ENCODE results near the gene IQGAP2.

The IQGAP2 gene

GRCh38 chr5:76704131-76704663 is 301.1 kb downstream of the IQGAP2 start:
- no peak overlapping the region for H2BK120ac ChIP-seq (ENCODE audit: insufficient read depth, low read length, poor library complexity)
- no peak overlapping the region for H3K18ac ChIP-seq (ENCODE audit: low read length)
- no peak overlapping the region for H3K9ac ChIP-seq (ENCODE audit: low read length)
- no peak for DNase-seq
- no peak overlapping the region for H3K23ac ChIP-seq (ENCODE audit: low read length)
- no peak overlapping the region for H2AFZ ChIP-seq (ENCODE audit: insufficient read depth, low read length, poor library complexity)
- no peak overlapping the region for H2BK5ac ChIP-seq (ENCODE audit: low read depth, low read length, poor library complexity)
- no peaks in the 10 kb centered on the region for H3K79me2 ChIP-seq (ENCODE audit: control insufficient read depth, insufficient read depth, low read length, poor library complexity)
- H4K12ac ChIP-seq (ENCODE audit: low read depth, low read length), result no peak overlapping the region
- no peak overlapping the region for H3K4ac ChIP-seq (ENCODE audit: low read depth, low read length)
- no peak overlapping the region for H3K4me2 ChIP-seq (ENCODE audit: low read length)
- no peaks in the 10 kb centered on the region for H3K36me3 ChIP-seq (ENCODE audit: control insufficient read depth in 1 of 2, insufficient read depth in 2 of 2, low read length in 2 of 2)
- H3K79me1 ChIP-seq (ENCODE audit: low read length), result no peaks in the 10 kb centered on the region
- H2AK5ac ChIP-seq (ENCODE audit: low read length), result no peak overlapping the region
- H2BK12ac ChIP-seq (ENCODE audit: low read length), result no peak overlapping the region
- H3K14ac ChIP-seq (ENCODE audit: low read length), result no peak overlapping the region
- H3K27ac ChIP-seq (ENCODE audit: low read depth, low read length), result no peak overlapping the region
- no peak overlapping the region for H3K4me3 ChIP-seq (ENCODE audit: low read depth, low read length)
- H3K4me1 ChIP-seq (ENCODE audit: control insufficient read depth in 1 of 2, insufficient read depth in 2 of 2, low read length in 2 of 2), result no peaks in the 10 kb centered on the region
- no peaks in the 10 kb centered on the region for H3K9me3 ChIP-seq (ENCODE audit: insufficient read depth, low read depth, low read length)
- no peaks in the 10 kb centered on the region for H3K27me3 ChIP-seq (ENCODE audit: insufficient read depth, low read length)
- no peak overlapping the region for H4K8ac ChIP-seq (ENCODE audit: low read depth, low read length)
- no peak overlapping the region for H4K91ac ChIP-seq (ENCODE audit: low read depth, low read length)

- no peak for DNase-seq
- Histone ChIP-seq H2AK5ac (ENCODE audit: low read length) (no peak overlapping the region), H3K79me2 (ENCODE audit: control insufficient read depth, insufficient read depth, low read length, poor library complexity) (no peaks in the 10 kb centered on the region), H2BK120ac (ENCODE audit: insufficient read depth, low read length, poor library complexity) (no peak overlapping the region), H3K79me1 (ENCODE audit: low read length) (no peaks in the 10 kb centered on the region), H3K27me3 (ENCODE audit: insufficient read depth, low read length) (no peaks in the 10 kb centered on the region), H3K27ac (ENCODE audit: low read depth, low read length) (no peak overlapping the region), H2BK12ac (ENCODE audit: low read length) (no peak overlapping the region), H3K4me1 (ENCODE audit: control insufficient read depth in 1 of 2, insufficient read depth in 2 of 2, low read length in 2 of 2) (no peaks in the 10 kb centered on the region), H3K23ac (ENCODE audit: low read length) (no peak overlapping the region), H4K8ac (ENCODE audit: low read depth, low read length) (no peak overlapping the region), H3K9ac (ENCODE audit: low read length) (no peak overlapping the region), H3K9me3 (ENCODE audit: insufficient read depth, low read depth, low read length) (no peaks in the 10 kb centered on the region), H3K18ac (ENCODE audit: low read length) (no peak overlapping the region), H3K4me3 (ENCODE audit: low read depth, low read length) (no peak overlapping the region), H2AFZ (ENCODE audit: insufficient read depth, low read length, poor library complexity) (no peak overlapping the region), H3K36me3 (ENCODE audit: control insufficient read depth in 1 of 2, insufficient read depth in 2 of 2, low read length in 2 of 2) (no peaks in the 10 kb centered on the region), H2BK5ac (ENCODE audit: low read depth, low read length, poor library complexity) (no peak overlapping the region), H4K91ac (ENCODE audit: low read depth, low read length) (no peak overlapping the region), H4K12ac (ENCODE audit: low read depth, low read length) (no peak overlapping the region), H3K14ac (ENCODE audit: low read length) (no peak overlapping the region), H3K4me2 (ENCODE audit: low read length) (no peak overlapping the region), H3K4ac (ENCODE audit: low read depth, low read length) (no peak overlapping the region)
Observed at GRCh38 chr5:76705574-76705973, 302.5 kb downstream of the IQGAP2 start.

- Histone ChIP-seq H3K4me3 (ENCODE audit: low read depth, low read length) (no peak overlapping the region), H3K4me1 (ENCODE audit: control insufficient read depth in 1 of 2, insufficient read depth in 2 of 2, low read length in 2 of 2) (no peaks in the 10 kb centered on the region), H2AFZ (ENCODE audit: insufficient read depth, low read length, poor library complexity) (no peak overlapping the region), H4K12ac (ENCODE audit: low read depth, low read length) (no peak overlapping the region), H3K27me3 (ENCODE audit: insufficient read depth, low read length) (peaks cover 4% of the 10 kb centered on the region), H3K27ac (ENCODE audit: low read depth, low read length) (no peak overlapping the region), H3K23ac (ENCODE audit: low read length) (no peak overlapping the region), H2BK120ac (ENCODE audit: insufficient read depth, low read length, poor library complexity) (no peak overlapping the region), H3K18ac (ENCODE audit: low read length) (no peak overlapping the region), H2AK5ac (ENCODE audit: low read length) (no peak overlapping the region), H3K14ac (ENCODE audit: low read length) (no peak overlapping the region), H3K4ac (ENCODE audit: low read depth, low read length) (no peak overlapping the region), H2BK12ac (ENCODE audit: low read length) (no peak overlapping the region), H2BK5ac (ENCODE audit: low read depth, low read length, poor library complexity) (no peak overlapping the region), H3K79me2 (ENCODE audit: control insufficient read depth, insufficient read depth, low read length, poor library complexity) (no peaks in the 10 kb centered on the region), H3K9ac (ENCODE audit: low read length) (no peak overlapping the region), H4K91ac (ENCODE audit: low read depth, low read length) (no peak overlapping the region), H4K8ac (ENCODE audit: low read depth, low read length) (no peak overlapping the region), H3K36me3 (ENCODE audit: control insufficient read depth in 1 of 2, insufficient read depth in 2 of 2, low read length in 2 of 2) (no peaks in the 10 kb centered on the region), H3K9me3 (ENCODE audit: insufficient read depth, low read depth, low read length) (no peaks in the 10 kb centered on the region), H3K4me2 (ENCODE audit: low read length) (no peak overlapping the region), H3K79me1 (ENCODE audit: low read length) (no peaks in the 10 kb centered on the region)
- DNase-seq, result no peak
- WGBS (ENCODE audit: extremely low coverage, insufficient coverage, insufficient read length), result no CpG with 5 or more reads among the region's 2 CpGs
Observed at GRCh38 chr5:76709762-76710161, 306.7 kb downstream of the IQGAP2 start.

GRCh38 chr5:76710991-76711390 is 307.9 kb downstream of the IQGAP2 start:
- peaks cover 3% of the 10 kb centered on the region for H3K9me3 ChIP-seq (ENCODE audit: insufficient read depth, low read depth, low read length)
- no peak overlapping the region for H4K8ac ChIP-seq (ENCODE audit: low read depth, low read length)
- H3K27ac ChIP-seq (ENCODE audit: low read depth, low read length), result no peak overlapping the region
- H2AK5ac ChIP-seq (ENCODE audit: low read length), result no peak overlapping the region
- peaks cover 0 to 7% of the 10 kb centered on the region in 2 experiments for H3K4me1 ChIP-seq (ENCODE audit: control insufficient read depth in 1 of 2, insufficient read depth in 2 of 2, low read length in 2 of 2)
- no peaks in the 10 kb centered on the region for H3K36me3 ChIP-seq (ENCODE audit: control insufficient read depth in 1 of 2, insufficient read depth in 2 of 2, low read length in 2 of 2)
- no peak overlapping the region for H4K12ac ChIP-seq (ENCODE audit: low read depth, low read length)
- no peak overlapping the region for H4K91ac ChIP-seq (ENCODE audit: low read depth, low read length)
- peaks cover 13% of the 10 kb centered on the region for H3K27me3 ChIP-seq (ENCODE audit: insufficient read depth, low read length)
- H3K9ac ChIP-seq (ENCODE audit: low read length), result no peak overlapping the region
- WGBS (ENCODE audit: extremely low coverage, insufficient coverage, insufficient read length), result no CpG with 5 or more reads among the region's 4 CpGs
- DNase-seq, result no peak
- no peak overlapping the region for H2BK120ac ChIP-seq (ENCODE audit: insufficient read depth, low read length, poor library complexity)
- no peak overlapping the region for H3K18ac ChIP-seq (ENCODE audit: low read length)
- no peak overlapping the region for H3K4me2 ChIP-seq (ENCODE audit: low read length)
- no peak overlapping the region for H3K14ac ChIP-seq (ENCODE audit: low read length)
- H2BK5ac ChIP-seq (ENCODE audit: low read depth, low read length, poor library complexity), result no peak overlapping the region
- H3K79me1 ChIP-seq (ENCODE audit: low read length), result peaks cover under 1% of the 10 kb centered on the region
- no peak overlapping the region for H3K4ac ChIP-seq (ENCODE audit: low read depth, low read length)
- no peak overlapping the region for H3K23ac ChIP-seq (ENCODE audit: low read length)
- H2BK12ac ChIP-seq (ENCODE audit: low read length), result no peak overlapping the region
- H3K4me3 ChIP-seq (ENCODE audit: low read depth, low read length), result no peak overlapping the region
- peaks cover under 1% of the 10 kb centered on the region for H3K79me2 ChIP-seq (ENCODE audit: control insufficient read depth, insufficient read depth, low read length, poor library complexity)
- H2AFZ ChIP-seq (ENCODE audit: insufficient read depth, low read length, poor library complexity), result no peak overlapping the region

Data from trophoblast cell (in vitro differentiated cells and primary cell).